K562 (cell line): ENCODE measurements around the gene AKAP7. TPM values are rescaled to one million over a fixed set of nuclear protein-coding genes. Genes with fewer than 3 reads are reported as not detected.

Source experiments
- AFF4 ChIP-seq: sonication (generic); formaldehyde crosslinking; IDR thresholded peaks from 2 replicates; pipeline ENCODE4 v1.8.0; 2023; ENCODE audit warnings: mild to moderate bottlenecking, missing genetic modification reagents
- CBX1 ChIP-seq: sonication (generic); IDR thresholded peaks from 2 replicates; pipeline ENCODE4 v1.6.1; 2016; ENCODE audit warnings: antibody characterized with exemption, low read depth, mild to moderate bottlenecking
- GATAD2B ChIP-seq: fragments of 450-650 bp; IDR thresholded peaks from 2 replicates; pipeline ENCODE4 v1.6.1; 2017; ENCODE audit warnings: mild to moderate bottlenecking, borderline replicate concordance
- HDAC6 ChIP-seq: IDR thresholded peaks from 2 replicates; pipeline ENCODE4 v1.6.1; 2012; ENCODE audit warnings: low read depth, mild to moderate bottlenecking, control low read depth, inconsistent platforms, low read length, moderate library complexity
- HMGN3 ChIP-seq: IDR thresholded peaks from 2 replicates; pipeline ENCODE4 v1.6.1; 2011; ENCODE audit warnings: borderline replicate concordance, low read depth, mild to moderate bottlenecking, mixed read lengths, low read length; ENCODE audit not compliant: insufficient read length; ENCODE audit errors: extremely low read depth
- TAF1 ChIP-seq: IDR thresholded peaks from 2 replicates; pipeline ENCODE4 v1.6.1; 2011; ENCODE audit warnings: mild to moderate bottlenecking, low read length, moderate library complexity; ENCODE audit not compliant: insufficient read depth, control insufficient read depth, severe bottlenecking; ENCODE audit errors: extremely low read depth
- VEZF1 ChIP-seq: fragments of 200-800 bp; sonication (Bioruptor generic); IDR thresholded peaks from 2 replicates; pipeline ENCODE4 v1.6.1; 2017; ENCODE audit warnings: missing genetic modification characterization, missing compliant biosample characterization
- ZNF583 ChIP-seq: fragments of 250-450 bp; sonication (Bioruptor Pico); IDR thresholded peaks from 2 replicates; pipeline ENCODE4 v1.4.0; 2020
- polyA plus RNA-seq, 8 experiments: library from polyadenylated mRNA; depleted of rRNA in 4 of 8; stranded (reverse) in 5 of 8; unstranded in 3 of 8; fragments of >200 nt; fragmentation: Nextera tagmentation in 2 of 8; fragmentation: Illumina TruSeq in 1 of 8; extraction: Ambion mirVana in 2 of 8; extraction: Trizol in 1 of 8; gene quantifications; 2 replicates each; pipeline versions ENCODE4 v1.2.1 to v1.2.3, GENCODE V29; 2011 to 2014; ENCODE audit warnings: inconsistent platforms in 1 of 8, missing spikeins in 1 of 8
- total RNA-seq, 7 experiments: library from RNA; depleted of rRNA in 6 of 7; stranded (reverse); fragments of >200 nt in 6 of 7; fragmentation: Illumina TruSeq in 2 of 7; extraction: Trizol in 2 of 7; gene quantifications; 2 replicates each; pipeline versions ENCODE4 v1.2.1 to v1.2.3, GENCODE V29; 2011 to 2021; ENCODE audit warnings: low replicate concordance in 1 of 7
- TF ChIP-seq, protein P1 (sequence below), 2 experiments: fragments of 450-650 bp; IDR thresholded peaks; 2 replicates each; pipeline ENCODE4 v1.6.1; 2016; ENCODE audit warnings: mild to moderate bottlenecking in 2 of 2, borderline replicate concordance in 1 of 2, low read depth in 1 of 2, moderate library complexity in 1 of 2
- TF ChIP-seq, protein P2 (sequence below): fragments of 450-650 bp; IDR thresholded peaks from 2 replicates; pipeline ENCODE4 v1.6.1; 2016; ENCODE audit warnings: missing biosample characterization, missing genetic modification characterization

The AKAP7 gene
- total and polyA plus RNA-seq, 9 of the 15 experiments (the other 6 are each of a cell fraction or from before 2014, with no cell fraction given), result 0.82 to 2.6 (median 1.6) TPM

DNA sequence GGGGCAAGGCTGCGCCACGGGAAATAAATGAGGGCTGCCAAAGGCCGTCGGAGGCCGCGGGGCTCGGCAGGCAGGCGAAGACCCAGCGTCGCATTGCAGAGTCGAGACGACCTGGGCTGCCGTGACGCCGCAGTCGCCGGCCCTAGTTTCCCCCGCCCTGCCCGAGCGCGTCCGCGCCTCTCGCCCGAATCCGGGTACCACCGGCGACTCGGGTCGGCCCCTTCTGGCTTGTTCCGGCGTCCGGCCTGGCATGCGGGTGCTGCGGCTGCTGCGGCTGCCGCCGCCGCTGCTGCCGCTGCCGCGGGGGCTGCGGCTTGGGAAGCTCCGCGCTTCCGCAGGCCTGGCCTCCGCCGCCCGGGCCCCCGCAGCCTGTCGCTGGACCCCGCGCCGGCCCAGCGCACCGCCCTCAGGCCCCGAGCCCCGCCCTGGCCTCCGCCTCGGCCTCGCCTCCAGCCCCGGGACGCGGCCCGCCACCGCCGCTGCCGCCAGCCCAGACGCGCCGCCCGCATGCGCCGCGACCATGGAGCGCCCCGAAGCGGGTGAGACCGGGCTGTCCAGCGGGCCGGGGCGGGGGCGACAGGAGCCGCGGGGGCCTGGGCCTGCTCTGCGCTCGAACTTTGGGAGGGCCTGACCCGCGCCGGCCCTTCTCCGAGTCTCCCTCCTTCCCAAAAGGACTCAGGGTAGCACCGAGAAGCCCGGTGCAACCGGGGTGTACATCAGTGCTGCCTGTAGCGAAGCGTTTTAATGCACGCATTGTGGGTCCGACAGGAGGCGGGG, at the start of gene AKAP7 (continued):
- TF ChIP-seq, protein P1, sequence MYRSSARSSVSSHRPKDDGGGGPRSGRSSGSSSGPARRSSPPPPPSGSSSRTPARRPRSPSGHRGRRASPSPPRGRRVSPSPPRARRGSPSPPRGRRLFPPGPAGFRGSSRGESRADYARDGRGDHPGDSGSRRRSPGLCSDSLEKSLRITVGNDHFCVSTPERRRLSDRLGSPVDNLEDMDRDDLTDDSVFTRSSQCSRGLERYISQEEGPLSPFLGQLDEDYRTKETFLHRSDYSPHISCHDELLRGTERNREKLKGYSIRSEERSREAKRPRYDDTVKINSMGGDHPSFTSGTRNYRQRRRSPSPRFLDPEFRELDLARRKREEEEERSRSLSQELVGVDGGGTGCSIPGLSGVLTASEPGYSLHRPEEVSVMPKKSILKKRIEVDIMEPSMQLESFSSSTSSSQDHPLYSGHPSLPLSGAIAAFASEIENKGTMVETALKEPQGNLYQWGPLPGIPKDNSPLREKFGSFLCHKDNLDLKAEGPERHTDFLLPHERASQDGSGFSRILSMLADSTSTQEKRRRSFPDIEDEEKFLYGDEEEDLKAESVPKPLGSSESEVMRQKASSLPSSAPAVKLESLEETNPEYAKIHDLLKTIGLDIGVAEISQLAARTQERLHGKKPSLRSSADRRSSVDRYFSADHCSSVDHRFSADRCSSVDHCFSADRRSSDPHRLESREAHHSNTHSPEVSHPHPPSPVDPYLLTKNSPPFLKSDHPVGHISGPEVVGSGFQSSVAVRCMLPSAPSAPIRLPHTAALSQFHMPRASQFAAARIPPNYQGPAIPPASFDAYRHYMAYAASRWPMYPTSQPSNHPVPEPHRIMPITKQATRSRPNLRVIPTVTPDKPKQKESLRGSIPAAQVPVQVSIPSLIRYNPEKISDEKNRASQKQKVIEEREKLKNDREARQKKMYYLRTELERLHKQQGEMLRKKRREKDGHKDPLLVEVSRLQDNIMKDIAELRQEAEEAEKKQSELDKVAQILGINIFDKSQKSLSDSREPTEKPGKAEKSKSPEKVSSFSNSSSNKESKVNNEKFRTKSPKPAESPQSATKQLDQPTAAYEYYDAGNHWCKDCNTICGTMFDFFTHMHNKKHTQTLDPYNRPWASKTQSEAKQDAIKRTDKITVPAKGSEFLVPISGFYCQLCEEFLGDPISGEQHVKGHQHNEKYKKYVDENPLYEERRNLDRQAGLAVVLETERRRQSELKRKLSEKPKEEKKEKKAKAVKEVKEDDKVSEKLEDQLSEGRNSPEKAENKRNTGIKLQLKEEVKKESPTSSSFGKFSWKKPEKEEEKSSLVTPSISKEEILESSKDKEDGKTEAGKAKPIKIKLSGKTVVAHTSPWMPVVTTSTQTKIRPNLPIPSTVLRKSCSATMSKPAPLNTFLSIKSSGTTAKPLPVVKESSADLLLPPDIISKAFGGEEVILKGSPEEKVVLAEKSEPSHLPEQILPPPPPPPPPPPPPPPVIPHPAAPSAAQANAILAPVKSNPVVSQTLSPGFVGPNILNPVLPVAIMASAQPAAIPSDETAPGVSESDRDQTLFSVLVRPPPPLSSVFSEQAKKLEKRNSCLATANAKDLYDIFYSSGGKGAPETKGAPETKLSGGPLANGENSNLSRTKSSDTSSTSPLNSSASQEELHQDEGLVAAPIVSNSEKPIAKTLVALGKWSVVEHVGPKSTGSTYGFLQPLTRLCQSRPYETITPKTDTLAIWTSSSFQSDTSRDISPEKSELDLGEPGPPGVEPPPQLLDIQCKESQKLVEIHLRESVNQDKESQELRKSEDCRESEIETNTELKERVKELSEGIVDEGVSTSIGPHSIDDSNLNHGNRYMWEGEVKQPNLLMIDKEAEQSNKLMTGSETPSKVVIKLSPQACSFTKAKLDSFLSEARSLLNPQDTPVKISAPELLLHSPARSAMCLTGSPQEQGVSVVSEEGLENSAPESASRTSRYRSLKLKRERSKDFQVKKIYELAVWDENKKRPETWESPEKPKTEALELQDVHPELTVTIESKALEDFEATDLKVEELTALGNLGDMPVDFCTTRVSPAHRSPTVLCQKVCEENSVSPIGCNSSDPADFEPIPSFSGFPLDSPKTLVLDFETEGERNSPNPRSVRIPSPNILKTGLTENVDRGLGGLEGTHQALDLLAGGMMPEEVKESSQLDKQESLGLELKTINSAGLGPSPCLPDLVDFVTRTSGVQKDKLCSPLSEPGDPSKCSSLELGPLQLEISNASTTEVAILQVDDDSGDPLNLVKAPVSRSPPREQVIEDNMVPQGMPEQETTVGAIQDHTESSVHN (IDR thresholded peaks at IDR 0.05; ENCODE audit: borderline replicate concordance in 1 of 2, low read depth in 1 of 2), result no peak
- no peak for TF ChIP-seq HDAC6
- no peak for TF ChIP-seq CBX1
- TF ChIP-seq TAF1, result no peak
- no peak for TF ChIP-seq ZNF583 (CRISPR knock-in tag)
- no peak for TF ChIP-seq AFF4 (CRISPR knock-in tag)
- peak; percentile 51; the same call in 1 of the 2 replicates for TF ChIP-seq VEZF1 (CRISPR knock-in tag)
- TF ChIP-seq, protein P2, sequence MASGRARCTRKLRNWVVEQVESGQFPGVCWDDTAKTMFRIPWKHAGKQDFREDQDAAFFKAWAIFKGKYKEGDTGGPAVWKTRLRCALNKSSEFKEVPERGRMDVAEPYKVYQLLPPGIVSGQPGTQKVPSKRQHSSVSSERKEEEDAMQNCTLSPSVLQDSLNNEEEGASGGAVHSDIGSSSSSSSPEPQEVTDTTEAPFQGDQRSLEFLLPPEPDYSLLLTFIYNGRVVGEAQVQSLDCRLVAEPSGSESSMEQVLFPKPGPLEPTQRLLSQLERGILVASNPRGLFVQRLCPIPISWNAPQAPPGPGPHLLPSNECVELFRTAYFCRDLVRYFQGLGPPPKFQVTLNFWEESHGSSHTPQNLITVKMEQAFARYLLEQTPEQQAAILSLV (tag), result no peak
- TF ChIP-seq GATAD2B, result peak; percentile 54; the same call in 1 of the 2 replicates
- TF ChIP-seq HMGN3, result peak; percentile 20
